ENCODE measurements around the gene LVRN.

LVRN gene

GRCh38 chr5:116044073-116044472 lies 81.8 kb downstream of the LVRN start:
- no peak overlapping the region for H3K4me3 ChIP-seq (ENCODE audit: low read depth in 1 of 5, low read length in 5 of 5)
- no peak overlapping the region for H3K9ac ChIP-seq (ENCODE audit: low read length in 5 of 5)
- H3K4me1 ChIP-seq (ENCODE audit: control insufficient read depth in 5 of 5, insufficient read depth in 5 of 5, low read length in 5 of 5), result no peaks in the 10 kb centered on the region
- peaks cover 0 to 4% (median 0%) of the 10 kb centered on the region in 5 donors for H3K27me3 ChIP-seq (ENCODE audit: control insufficient read depth in 5 of 5, insufficient read depth in 4 of 5, low read length in 5 of 5)
- H3K27ac ChIP-seq (ENCODE audit: low read depth, low read length), result no peak overlapping the region
- H3K9me3 ChIP-seq (ENCODE audit: control insufficient read depth in 5 of 5, low read length in 5 of 5), result no peaks in the 10 kb centered on the region
- no peaks in the 10 kb centered on the region for H3K36me3 ChIP-seq (ENCODE audit: control insufficient read depth in 5 of 5, insufficient read depth in 5 of 5, low read length in 5 of 5)

GRCh38 chr5:116045821-116046220 lies 83.5 kb downstream of the LVRN start:
- Histone ChIP-seq H3K9me3 (ENCODE audit: control insufficient read depth in 5 of 5, low read length in 5 of 5) (no peaks in the 10 kb centered on the region), H3K4me3 (ENCODE audit: low read depth in 1 of 5, low read length in 5 of 5) (no peak overlapping the region), H3K9ac (ENCODE audit: low read length in 5 of 5) (no peak overlapping the region), H3K27me3 (ENCODE audit: control insufficient read depth in 5 of 5, insufficient read depth in 4 of 5, low read length in 5 of 5) (peaks cover 0 to 4% (median 0%) of the 10 kb centered on the region in 5 donors), H3K27ac (ENCODE audit: low read depth, low read length) (no peak overlapping the region), H3K36me3 (ENCODE audit: control insufficient read depth in 5 of 5, insufficient read depth in 5 of 5, low read length in 5 of 5) (no peaks in the 10 kb centered on the region), H3K4me1 (ENCODE audit: control insufficient read depth in 5 of 5, insufficient read depth in 5 of 5, low read length in 5 of 5) (no peaks in the 10 kb centered on the region)

DNA sequence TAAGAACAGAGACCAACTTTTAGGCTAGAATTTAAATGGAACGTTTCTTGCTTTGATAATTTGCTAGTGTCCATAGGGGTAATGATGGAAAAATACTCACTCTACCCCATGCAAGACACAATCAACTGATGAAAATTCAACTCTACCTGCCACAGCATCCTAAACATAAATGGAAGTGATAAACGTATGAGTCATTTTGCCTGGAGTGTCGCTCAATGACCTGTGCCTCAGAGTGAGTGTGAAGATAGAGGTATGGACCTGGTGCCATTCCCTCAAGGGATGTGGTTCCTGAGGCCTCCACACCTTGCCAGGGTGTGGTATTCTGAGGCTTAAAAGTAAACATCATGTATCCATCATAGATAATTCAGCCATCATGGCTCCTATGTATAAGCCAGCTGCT lies 84.0 kb downstream of the LVRN start:
- Histone ChIP-seq H3K9ac (ENCODE audit: low read length in 5 of 5) (no peak overlapping the region), H3K4me3 (ENCODE audit: low read depth in 1 of 5, low read length in 5 of 5) (no peak overlapping the region), H3K27me3 (ENCODE audit: control insufficient read depth in 5 of 5, insufficient read depth in 4 of 5, low read length in 5 of 5) (peaks cover 0 to 4% (median 0%) of the 10 kb centered on the region in 5 donors), H3K27ac (ENCODE audit: low read depth, low read length) (no peak overlapping the region), H3K36me3 (ENCODE audit: control insufficient read depth in 5 of 5, insufficient read depth in 5 of 5, low read length in 5 of 5) (no peaks in the 10 kb centered on the region), H3K4me1 (ENCODE audit: control insufficient read depth in 5 of 5, insufficient read depth in 5 of 5, low read length in 5 of 5) (no peaks in the 10 kb centered on the region), H3K9me3 (ENCODE audit: control insufficient read depth in 5 of 5, low read length in 5 of 5) (no peaks in the 10 kb centered on the region)

GRCh38 chr5:116046823-116047222 lies 84.5 kb downstream of the LVRN start:
- H3K9ac ChIP-seq (ENCODE audit: low read length in 5 of 5), result no peak overlapping the region
- no peak overlapping the region for H3K4me3 ChIP-seq (ENCODE audit: low read depth in 1 of 5, low read length in 5 of 5)
- no peaks in the 10 kb centered on the region for H3K9me3 ChIP-seq (ENCODE audit: control insufficient read depth in 5 of 5, low read length in 5 of 5)
- peaks cover 0 to 4% (median 0%) of the 10 kb centered on the region in 5 donors for H3K27me3 ChIP-seq (ENCODE audit: control insufficient read depth in 5 of 5, insufficient read depth in 4 of 5, low read length in 5 of 5)
- H3K27ac ChIP-seq (ENCODE audit: low read depth, low read length), result no peak overlapping the region
- no peaks in the 10 kb centered on the region for H3K4me1 ChIP-seq (ENCODE audit: control insufficient read depth in 5 of 5, insufficient read depth in 5 of 5, low read length in 5 of 5)
- no peaks in the 10 kb centered on the region for H3K36me3 ChIP-seq (ENCODE audit: control insufficient read depth in 5 of 5, insufficient read depth in 5 of 5, low read length in 5 of 5)

GRCh38 chr5:116058346-116058936 lies 96.2 kb downstream of the LVRN start:
- no peak overlapping the region for H3K9ac ChIP-seq (ENCODE audit: low read length in 5 of 5)
- no peak overlapping the region for H3K4me3 ChIP-seq (ENCODE audit: low read depth in 1 of 5, low read length in 5 of 5)
- no peaks in the 10 kb centered on the region for H3K27me3 ChIP-seq (ENCODE audit: control insufficient read depth in 5 of 5, insufficient read depth in 4 of 5, low read length in 5 of 5)
- no peaks in the 10 kb centered on the region for H3K4me1 ChIP-seq (ENCODE audit: control insufficient read depth in 5 of 5, insufficient read depth in 5 of 5, low read length in 5 of 5)
- no peak overlapping the region for H3K27ac ChIP-seq (ENCODE audit: low read depth, low read length)
- no peaks in the 10 kb centered on the region for H3K36me3 ChIP-seq (ENCODE audit: control insufficient read depth in 5 of 5, insufficient read depth in 5 of 5, low read length in 5 of 5)
- H3K9me3 ChIP-seq (ENCODE audit: control insufficient read depth in 5 of 5, low read length in 5 of 5), result no peaks in the 10 kb centered on the region

- H3K9me3 ChIP-seq (ENCODE audit: control insufficient read depth in 5 of 5, low read length in 5 of 5), result no peaks in the 10 kb centered on the region
- no peaks in the 10 kb centered on the region for H3K36me3 ChIP-seq (ENCODE audit: control insufficient read depth in 5 of 5, insufficient read depth in 5 of 5, low read length in 5 of 5)
- no peak overlapping the region for H3K9ac ChIP-seq (ENCODE audit: low read length in 5 of 5)
- H3K4me1 ChIP-seq (ENCODE audit: control insufficient read depth in 5 of 5, insufficient read depth in 5 of 5, low read length in 5 of 5), result no peaks in the 10 kb centered on the region
- peaks cover 0 to 2% (median 0%) of the 10 kb centered on the region in 5 donors for H3K27me3 ChIP-seq (ENCODE audit: control insufficient read depth in 5 of 5, insufficient read depth in 4 of 5, low read length in 5 of 5)
- no peak overlapping the region for H3K27ac ChIP-seq (ENCODE audit: low read depth, low read length)
- no peak overlapping the region for H3K4me3 ChIP-seq (ENCODE audit: low read depth in 1 of 5, low read length in 5 of 5)
Measured at GRCh38 chr5:116062352-116062751, 100.1 kb downstream of the LVRN start.

DNA sequence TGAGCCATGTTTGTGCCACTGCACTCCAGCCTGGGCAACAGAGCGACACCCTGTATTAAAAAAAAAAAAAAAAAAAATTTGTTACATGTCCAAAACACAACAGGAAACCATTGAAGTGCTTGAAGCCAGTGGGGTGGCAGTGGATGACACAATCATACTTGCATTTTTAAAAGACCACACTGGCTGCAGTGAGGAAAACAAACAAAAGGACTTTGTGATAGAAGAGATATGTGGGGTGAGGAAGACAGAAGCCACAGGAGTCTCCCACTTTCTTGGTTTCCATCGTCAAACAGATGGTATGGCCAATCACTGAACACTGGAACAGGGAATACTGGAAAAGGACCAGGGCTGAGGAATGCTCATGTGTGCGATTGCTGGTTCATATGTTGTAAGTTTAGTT lies 101.7 kb downstream of the LVRN start:
- Histone ChIP-seq H3K9ac (ENCODE audit: low read length in 5 of 5) (no peak overlapping the region), H3K27ac (ENCODE audit: low read depth, low read length) (no peak overlapping the region), H3K27me3 (ENCODE audit: control insufficient read depth in 5 of 5, insufficient read depth in 4 of 5, low read length in 5 of 5) (peaks cover 0 to 2% (median 0%) of the 10 kb centered on the region in 5 donors), H3K4me3 (ENCODE audit: low read depth in 1 of 5, low read length in 5 of 5) (no peak overlapping the region), H3K9me3 (ENCODE audit: control insufficient read depth in 5 of 5, low read length in 5 of 5) (no peaks in the 10 kb centered on the region), H3K4me1 (ENCODE audit: control insufficient read depth in 5 of 5, insufficient read depth in 5 of 5, low read length in 5 of 5) (no peaks in the 10 kb centered on the region), H3K36me3 (ENCODE audit: control insufficient read depth in 5 of 5, insufficient read depth in 5 of 5, low read length in 5 of 5) (no peaks in the 10 kb centered on the region)

- Histone ChIP-seq H3K9ac (ENCODE audit: low read length in 5 of 5) (no peak overlapping the region), H3K4me3 (ENCODE audit: low read depth in 1 of 5, low read length in 5 of 5) (no peak overlapping the region)
Measured at GRCh38 chr5:116068028-116068632, 105.9 kb downstream of the LVRN start.

DNA sequence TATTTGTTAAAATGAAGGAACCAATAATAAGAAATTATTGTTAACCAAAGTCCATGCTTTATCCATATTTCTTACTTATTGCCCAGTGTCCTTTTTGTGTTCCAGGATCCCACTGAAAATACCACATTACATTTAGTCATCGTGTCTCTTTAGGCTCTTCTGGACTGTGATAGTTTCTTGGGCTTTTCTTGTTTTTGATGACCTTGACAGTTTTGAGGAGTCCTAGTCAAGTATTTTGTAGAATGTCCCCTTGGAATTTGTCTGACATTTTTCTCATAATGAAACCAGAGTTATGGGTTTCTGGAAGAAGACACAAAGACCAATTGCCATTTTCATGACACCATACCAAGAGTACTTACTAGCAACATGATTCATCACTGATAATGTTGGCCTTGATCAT lies 108.9 kb downstream of the LVRN start:
- Histone ChIP-seq H3K4me3 (ENCODE audit: low read depth in 1 of 5, low read length in 5 of 5) (no peak overlapping the region), H3K27me3 (ENCODE audit: control insufficient read depth in 5 of 5, insufficient read depth in 4 of 5, low read length in 5 of 5) (peaks cover 0 to 6% (median 2%) of the 10 kb centered on the region in 5 donors), H3K9me3 (ENCODE audit: control insufficient read depth in 5 of 5, low read length in 5 of 5) (no peaks in the 10 kb centered on the region), H3K36me3 (ENCODE audit: control insufficient read depth in 5 of 5, insufficient read depth in 5 of 5, low read length in 5 of 5) (no peaks in the 10 kb centered on the region), H3K4me1 (ENCODE audit: control insufficient read depth in 5 of 5, insufficient read depth in 5 of 5, low read length in 5 of 5) (no peaks in the 10 kb centered on the region), H3K9ac (ENCODE audit: low read length in 5 of 5) (no peak overlapping the region), H3K27ac (ENCODE audit: low read depth, low read length) (no peak overlapping the region)

More at GRCh38 chr5:116068028-116068632, 105.9 kb downstream of the LVRN start:
- Histone ChIP-seq H3K4me1 (ENCODE audit: control insufficient read depth in 5 of 5, insufficient read depth in 5 of 5, low read length in 5 of 5) (no peaks in the 10 kb centered on the region), H3K9me3 (ENCODE audit: control insufficient read depth in 5 of 5, low read length in 5 of 5) (no peaks in the 10 kb centered on the region), H3K27me3 (ENCODE audit: control insufficient read depth in 5 of 5, insufficient read depth in 4 of 5, low read length in 5 of 5) (peaks cover 0 to 3% (median 0%) of the 10 kb centered on the region in 5 donors), H3K36me3 (ENCODE audit: control insufficient read depth in 5 of 5, insufficient read depth in 5 of 5, low read length in 5 of 5) (no peaks in the 10 kb centered on the region), H3K27ac (ENCODE audit: low read depth, low read length) (no peak overlapping the region)

DNA sequence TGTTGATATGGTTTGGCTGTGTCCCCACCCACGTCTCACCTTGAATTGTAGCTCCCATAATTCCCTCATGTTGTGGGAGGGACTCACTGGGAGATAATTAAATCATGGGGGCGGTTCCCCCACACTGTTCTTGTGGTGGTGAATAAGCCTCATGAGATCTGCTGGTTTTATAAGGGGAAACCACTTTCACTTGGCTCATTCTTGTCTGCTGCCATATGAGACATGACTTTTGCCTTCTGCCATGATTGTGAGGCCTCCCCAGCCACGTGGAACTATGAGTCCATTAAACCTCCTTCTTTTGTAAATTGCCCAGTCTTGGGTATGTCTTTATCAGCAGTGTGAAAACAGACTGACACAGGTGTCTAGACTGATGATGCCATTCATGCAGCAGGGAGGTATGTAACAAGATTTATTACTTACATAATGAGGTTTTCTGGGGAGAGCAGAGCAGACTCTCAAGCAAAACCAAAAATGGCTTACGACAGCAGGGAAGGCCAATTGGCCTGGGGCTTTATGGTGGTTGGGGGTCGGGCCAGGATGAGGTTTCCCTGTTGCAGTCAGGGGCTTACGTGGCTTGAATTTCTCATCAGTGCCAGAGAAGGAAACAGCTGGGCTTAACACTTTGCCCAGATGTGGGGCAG lies 113.0 kb downstream of the LVRN start:
- Histone ChIP-seq H3K9ac (ENCODE audit: low read length in 5 of 5) (no peak overlapping the region), H3K9me3 (ENCODE audit: control insufficient read depth in 5 of 5, low read length in 5 of 5) (no peaks in the 10 kb centered on the region), H3K27me3 (ENCODE audit: control insufficient read depth in 5 of 5, insufficient read depth in 4 of 5, low read length in 5 of 5) (peaks cover 0 to 6% (median 0%) of the 10 kb centered on the region in 5 donors), H3K4me3 (ENCODE audit: low read depth in 1 of 5, low read length in 5 of 5) (no peak overlapping the region), H3K36me3 (ENCODE audit: control insufficient read depth in 5 of 5, insufficient read depth in 5 of 5, low read length in 5 of 5) (no peaks in the 10 kb centered on the region), H3K27ac (ENCODE audit: low read depth, low read length) (no peak overlapping the region), H3K4me1 (ENCODE audit: control insufficient read depth in 5 of 5, insufficient read depth in 5 of 5, low read length in 5 of 5) (peaks cover 0 to 3% (median 0%) of the 10 kb centered on the region in 5 donors)

All from subcutaneous abdominal adipose tissue (tissue), 5 donors.